ENCODE data around the gene MYO1H.

The MYO1H gene

DNA sequence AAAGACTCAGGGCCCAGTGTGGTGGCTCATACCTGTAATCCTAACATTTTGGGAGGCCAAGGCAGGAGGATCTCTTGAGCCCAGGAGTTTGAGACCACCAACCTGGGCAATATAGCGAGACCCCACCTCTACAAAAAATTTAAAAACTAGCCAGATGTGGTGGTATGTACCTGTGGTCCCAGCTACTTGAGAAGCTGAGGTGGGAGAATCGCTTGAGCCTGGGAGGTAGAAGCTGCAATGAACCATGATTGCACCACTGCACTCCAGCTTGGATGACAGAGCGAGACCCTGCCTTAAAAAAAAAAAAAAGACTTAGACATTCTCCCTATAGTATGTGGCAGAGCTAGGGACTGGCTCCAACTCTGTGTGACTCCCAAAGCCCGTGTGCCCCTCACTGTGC lies 132.7 kb downstream of the MYO1H start:
- no peaks in the 10 kb centered on the region for H3K9me3 ChIP-seq
- H3K4me1 ChIP-seq: no peaks in the 10 kb centered on the region; the same call in 1 of the 2 replicates
- no peak overlapping the region for H3K4me3 ChIP-seq (ENCODE audit: low read depth, low read length)
- TF ChIP-seq, protein P1, sequence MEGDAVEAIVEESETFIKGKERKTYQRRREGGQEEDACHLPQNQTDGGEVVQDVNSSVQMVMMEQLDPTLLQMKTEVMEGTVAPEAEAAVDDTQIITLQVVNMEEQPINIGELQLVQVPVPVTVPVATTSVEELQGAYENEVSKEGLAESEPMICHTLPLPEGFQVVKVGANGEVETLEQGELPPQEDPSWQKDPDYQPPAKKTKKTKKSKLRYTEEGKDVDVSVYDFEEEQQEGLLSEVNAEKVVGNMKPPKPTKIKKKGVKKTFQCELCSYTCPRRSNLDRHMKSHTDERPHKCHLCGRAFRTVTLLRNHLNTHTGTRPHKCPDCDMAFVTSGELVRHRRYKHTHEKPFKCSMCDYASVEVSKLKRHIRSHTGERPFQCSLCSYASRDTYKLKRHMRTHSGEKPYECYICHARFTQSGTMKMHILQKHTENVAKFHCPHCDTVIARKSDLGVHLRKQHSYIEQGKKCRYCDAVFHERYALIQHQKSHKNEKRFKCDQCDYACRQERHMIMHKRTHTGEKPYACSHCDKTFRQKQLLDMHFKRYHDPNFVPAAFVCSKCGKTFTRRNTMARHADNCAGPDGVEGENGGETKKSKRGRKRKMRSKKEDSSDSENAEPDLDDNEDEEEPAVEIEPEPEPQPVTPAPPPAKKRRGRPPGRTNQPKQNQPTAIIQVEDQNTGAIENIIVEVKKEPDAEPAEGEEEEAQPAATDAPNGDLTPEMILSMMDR (IDR thresholded peaks at IDR 0.05; ENCODE audit: low read depth, low read length): no peak
- no peak for DNase-seq
- no peaks in the 10 kb centered on the region for H3K27me3 ChIP-seq
- H3K36me3 ChIP-seq: peaks cover 7% of the 10 kb centered on the region

- no peaks in the 10 kb centered on the region; the same call in 1 of the 2 replicates for H3K4me1 ChIP-seq
- no peaks in the 10 kb centered on the region for H3K9me3 ChIP-seq
- peaks cover 14% of the 10 kb centered on the region for H3K36me3 ChIP-seq
- no peak for DNase-seq
- no peak overlapping the region for H3K4me3 ChIP-seq (ENCODE audit: low read depth, low read length)
- no peaks in the 10 kb centered on the region for H3K27me3 ChIP-seq
- TF ChIP-seq, protein P1 (IDR thresholded peaks at IDR 0.05; ENCODE audit: low read depth, low read length): no peak
Observed at GRCh38 chr12:109481863-109482262, 134.2 kb downstream of the MYO1H start.

DNA sequence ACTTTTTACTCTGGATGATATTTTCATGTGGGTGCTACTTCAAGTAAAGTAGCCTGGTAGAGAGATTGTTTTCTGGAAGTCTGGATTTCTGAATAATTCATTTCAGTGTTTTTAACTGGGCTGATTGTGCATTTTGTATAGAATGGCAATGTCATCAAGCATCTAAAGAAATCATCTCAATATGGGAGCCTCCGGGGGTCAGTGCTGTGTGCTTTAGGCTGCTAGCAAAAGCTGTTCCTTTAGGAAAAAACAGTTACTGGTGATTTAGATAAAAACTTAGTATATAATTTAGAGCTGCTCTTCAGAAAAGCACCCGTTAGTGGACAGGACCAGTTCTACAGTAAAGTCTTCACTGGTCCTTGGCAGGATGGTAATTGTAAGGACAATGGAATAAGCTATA lies 134.8 kb downstream of the MYO1H start:
- no peaks in the 10 kb centered on the region for H3K27me3 ChIP-seq
- H3K4me1 ChIP-seq: no peaks in the 10 kb centered on the region; the same call in 1 of the 2 replicates
- H3K36me3 ChIP-seq: peaks cover 19% of the 10 kb centered on the region
- H3K9me3 ChIP-seq: no peaks in the 10 kb centered on the region
- DNase-seq: no peak
- TF ChIP-seq, protein P1 (IDR thresholded peaks at IDR 0.05; ENCODE audit: low read depth, low read length): no peak
- no peak overlapping the region for H3K4me3 ChIP-seq (ENCODE audit: low read depth, low read length)

GRCh38 chr12:109482894-109483293 lies 135.2 kb downstream of the MYO1H start:
- H3K4me3 ChIP-seq (ENCODE audit: low read depth, low read length): no peak overlapping the region
- H3K4me1 ChIP-seq: no peaks in the 10 kb centered on the region; the same call in 1 of the 2 replicates
- H3K27me3 ChIP-seq: no peaks in the 10 kb centered on the region
- TF ChIP-seq, protein P1 (IDR thresholded peaks at IDR 0.05; ENCODE audit: low read depth, low read length): no peak
- no peaks in the 10 kb centered on the region for H3K9me3 ChIP-seq
- H3K36me3 ChIP-seq: peaks cover 22% of the 10 kb centered on the region
- DNase-seq: no peak

GRCh38 chr12:109483346-109483745 lies 135.6 kb downstream of the MYO1H start:
- DNase-seq: no peak
- H3K36me3 ChIP-seq: peaks cover 27% of the 10 kb centered on the region

DNA sequence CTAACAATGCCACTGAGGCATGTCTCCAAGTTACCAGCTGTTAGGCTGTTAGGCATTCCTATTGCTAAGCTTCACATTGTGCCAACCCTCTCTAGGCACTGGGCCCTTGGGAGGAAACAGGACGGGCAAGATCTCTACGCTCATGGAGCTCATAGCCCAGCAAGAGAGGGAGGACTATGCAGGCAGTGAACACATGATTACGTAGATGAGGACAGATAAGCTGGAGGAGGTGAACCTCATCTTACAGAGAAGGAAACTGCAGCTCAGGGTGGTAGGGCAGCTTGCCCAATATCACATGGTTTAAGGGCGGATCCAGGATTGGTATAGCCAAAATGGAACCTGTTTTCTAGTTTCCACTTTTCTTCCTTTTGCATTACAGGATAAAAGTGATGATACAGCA lies 137.5 kb downstream of the MYO1H start:
- TF ChIP-seq, protein P1 (IDR thresholded peaks at IDR 0.05; ENCODE audit: low read depth, low read length): no peak
- Histone ChIP-seq H3K4me3 (ENCODE audit: low read depth, low read length) (no peak overlapping the region), H3K9me3 (no peaks in the 10 kb centered on the region), H3K4me1 (no peaks in the 10 kb centered on the region; the same call in 1 of the 2 replicates), H3K27me3 (no peaks in the 10 kb centered on the region), H3K36me3 (peaks cover 45% of the 10 kb centered on the region)
- DNase-seq: no peak

More at GRCh38 chr12:109483346-109483745, 135.6 kb downstream of the MYO1H start:
- no peak overlapping the region for H3K4me3 ChIP-seq (ENCODE audit: low read depth, low read length)
- no peaks in the 10 kb centered on the region; the same call in 1 of the 2 replicates for H3K4me1 ChIP-seq
- H3K27me3 ChIP-seq: no peaks in the 10 kb centered on the region
- TF ChIP-seq, protein P1 (IDR thresholded peaks at IDR 0.05; ENCODE audit: low read depth, low read length): no peak
- H3K9me3 ChIP-seq: no peaks in the 10 kb centered on the region

All from BE2C (cell line).